Gastrocnemius medialis (tissue), 4 donors: Measurements from ENCODE around the gene DDOST.

Experiments used
- CTCF ChIP-seq, 5 experiments: fragments of 450-650 bp in 3 of 5; fragments of 200-600 bp in 2 of 5; sonication (generic) in 2 of 5; IDR thresholded peaks in 4 of 5; conservative IDR thresholded peaks in 1 of 5; 1 replicate in 4 of 5; 2 replicates in 1 of 5; pipeline ENCODE4 v1.5.1; 2016 to 2019; ENCODE audit warnings: antibody characterized with exemption in 5 of 5, mild to moderate bottlenecking in 3 of 5, moderate library complexity in 3 of 5
- POLR2A ChIP-seq, 2 donors: fragments of 450-650 bp; IDR thresholded peaks; one replicate each; pipeline ENCODE4 v1.6.1; 2017; ENCODE audit warnings: antibody characterized with exemption in 2 of 2, mild to moderate bottlenecking in 2 of 2, moderate library complexity in 2 of 2

GRCh38 chr1:20625176-20626097 is 35.7 kb downstream of the DDOST start:
- TF ChIP-seq CTCF (IDR thresholded peaks at IDR 0.05 in 4 of 5, conservative IDR thresholded peaks at IDR 0.05 in 1 of 5) (no peak), POLR2A (IDR thresholded peaks at IDR 0.05) (no peak)
